ENCODE data around the gene CLVS2. TPM values are rescaled to one million over a fixed set of nuclear protein-coding genes. Genes with fewer than 3 reads are reported as not detected.

The CLVS2 gene
- total RNA-seq, 1 experiment from 2014 or later: not detected

- H3K9me3 Mint-ChIP-seq (ENCODE audit: low read depth, unreplicated experiment): no peaks in the 10 kb centered on the region
- no peak overlapping the region for H3K27ac Mint-ChIP-seq (ENCODE audit: unreplicated experiment)
These were observed 28.9 kb downstream of the CLVS2 start for GRCh38 chr6:123024976-123025375.

DNA sequence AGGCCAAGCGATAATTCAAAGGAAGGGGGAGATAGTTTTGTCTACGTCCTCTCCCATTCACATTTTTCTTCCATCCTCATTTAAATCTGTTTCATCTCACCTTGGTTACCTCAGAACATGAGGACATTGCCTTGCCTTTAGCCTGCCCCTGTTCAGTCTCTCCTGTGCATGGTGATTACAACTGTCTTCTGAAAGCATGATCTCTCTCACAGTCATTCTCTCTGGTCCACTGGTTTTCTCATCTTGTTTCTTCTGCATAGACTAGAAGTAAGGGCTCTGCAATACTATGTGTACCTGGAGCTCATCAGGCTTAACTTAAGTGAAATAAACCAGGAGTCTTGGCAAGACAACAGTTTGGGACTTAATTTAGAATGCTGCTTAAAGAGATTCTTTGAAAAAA is 31.4 kb downstream of the CLVS2 start:
- no peaks in the 10 kb centered on the region for H3K27me3 Mint-ChIP-seq (ENCODE audit: unreplicated experiment)
- no peak overlapping the region for H3K4me3 Mint-ChIP-seq (ENCODE audit: low read depth, unreplicated experiment)
- TF ChIP-seq CTCF (IDR thresholded peaks at IDR 0.05; ENCODE audit: unreplicated experiment): no peak
- no peaks in the 10 kb centered on the region for H3K4me1 Mint-ChIP-seq (ENCODE audit: low read depth, unreplicated experiment)
- no peaks in the 10 kb centered on the region for H3K36me3 Mint-ChIP-seq (ENCODE audit: insufficient read depth, unreplicated experiment)
- H3K27ac Mint-ChIP-seq (ENCODE audit: unreplicated experiment): no peak overlapping the region
- no peaks in the 10 kb centered on the region for H3K9me3 Mint-ChIP-seq (ENCODE audit: low read depth, unreplicated experiment)
- no TSS peak for BruUV-seq (replicated peaks)
- DNase-seq: no peak
- intact Hi-C loops (cut with micrococcal nuclease; ENCODE audit: unreplicated experiment): no loop called here
- CTCF ChIA-PET: no interaction called here

More at GRCh38 chr6:123024976-123025375, 28.9 kb downstream of the CLVS2 start:
- Mint-ChIP-seq H3K27me3 (ENCODE audit: unreplicated experiment) (no peaks in the 10 kb centered on the region), H3K4me1 (ENCODE audit: low read depth, unreplicated experiment) (no peaks in the 10 kb centered on the region), H3K4me3 (ENCODE audit: low read depth, unreplicated experiment) (no peak overlapping the region), H3K36me3 (ENCODE audit: insufficient read depth, unreplicated experiment) (no peaks in the 10 kb centered on the region)
- BruUV-seq (replicated peaks): no TSS peak
- DNase-seq: no peak
- intact Hi-C loops (cut with micrococcal nuclease; ENCODE audit: unreplicated experiment): no loop called here
- CTCF ChIA-PET: no interaction called here
- TF ChIP-seq CTCF (IDR thresholded peaks at IDR 0.05; ENCODE audit: unreplicated experiment): no peak

- H3K27me3 Mint-ChIP-seq (ENCODE audit: unreplicated experiment): no peaks in the 10 kb centered on the region
- H3K36me3 Mint-ChIP-seq (ENCODE audit: insufficient read depth, unreplicated experiment): no peaks in the 10 kb centered on the region
- intact Hi-C loops (cut with micrococcal nuclease; ENCODE audit: unreplicated experiment): no loop called here
- H3K27ac Mint-ChIP-seq (ENCODE audit: unreplicated experiment): no peak overlapping the region
- CTCF ChIA-PET: no interaction called here
- TF ChIP-seq CTCF (IDR thresholded peaks at IDR 0.05; ENCODE audit: unreplicated experiment): no peak
- no peak for DNase-seq
- BruUV-seq (replicated peaks): no TSS peak
- H3K9me3 Mint-ChIP-seq (ENCODE audit: low read depth, unreplicated experiment): no peaks in the 10 kb centered on the region
- no peak overlapping the region for H3K4me3 Mint-ChIP-seq (ENCODE audit: low read depth, unreplicated experiment)
- no peaks in the 10 kb centered on the region for H3K4me1 Mint-ChIP-seq (ENCODE audit: low read depth, unreplicated experiment)
These were observed 32.2 kb downstream of the CLVS2 start for GRCh38 chr6:123028263-123028662.

- H3K27me3 Mint-ChIP-seq (ENCODE audit: unreplicated experiment): no peaks in the 10 kb centered on the region
- no peaks in the 10 kb centered on the region for H3K4me1 Mint-ChIP-seq (ENCODE audit: low read depth, unreplicated experiment)
- CTCF ChIA-PET: no interaction called here
- BruUV-seq (replicated peaks): no TSS peak
- H3K27ac Mint-ChIP-seq (ENCODE audit: unreplicated experiment): no peak overlapping the region
- H3K36me3 Mint-ChIP-seq (ENCODE audit: insufficient read depth, unreplicated experiment): no peaks in the 10 kb centered on the region
- intact Hi-C loops (cut with micrococcal nuclease; ENCODE audit: unreplicated experiment): no loop called here
- H3K9me3 Mint-ChIP-seq (ENCODE audit: low read depth, unreplicated experiment): no peaks in the 10 kb centered on the region
- TF ChIP-seq CTCF (IDR thresholded peaks at IDR 0.05; ENCODE audit: unreplicated experiment): no peak
- no peak for DNase-seq
- no peak overlapping the region for H3K4me3 Mint-ChIP-seq (ENCODE audit: low read depth, unreplicated experiment)
These were observed 34.2 kb downstream of the CLVS2 start for GRCh38 chr6:123030282-123030681.

GRCh38 chr6:123036648-123037047 is 40.6 kb downstream of the CLVS2 start:
- Mint-ChIP-seq H3K36me3 (ENCODE audit: insufficient read depth, unreplicated experiment) (no peaks in the 10 kb centered on the region), H3K4me3 (ENCODE audit: low read depth, unreplicated experiment) (no peak overlapping the region), H3K4me1 (ENCODE audit: low read depth, unreplicated experiment) (no peaks in the 10 kb centered on the region), H3K27ac (ENCODE audit: unreplicated experiment) (no peak overlapping the region), H3K27me3 (ENCODE audit: unreplicated experiment) (no peaks in the 10 kb centered on the region), H3K9me3 (ENCODE audit: low read depth, unreplicated experiment) (no peaks in the 10 kb centered on the region)
- CTCF ChIA-PET: no interaction called here
- BruUV-seq (replicated peaks): no TSS peak
- no peak for DNase-seq
- TF ChIP-seq CTCF (IDR thresholded peaks at IDR 0.05; ENCODE audit: unreplicated experiment): no peak
- intact Hi-C loops (cut with micrococcal nuclease; ENCODE audit: unreplicated experiment): no loop called here
